Activated naive CD4-positive, alpha-beta T cell treated with anti-CD3 and anti-CD28 coated beads, Interleukin-2, amount 50 U/mL, for 24 hours (primary cell): ENCODE results near the gene CHD5.

Experiments
- H3K27ac Mint-ChIP-seq: one replicate; pipeline ENCODE4 v1.8.0; 2021; ENCODE audit warnings: mild to moderate bottlenecking, mixed read lengths
- H3K27me3 Mint-ChIP-seq: one replicate; pipeline ENCODE4 v1.8.0; 2021; ENCODE audit warnings: mixed read lengths
- H3K36me3 Mint-ChIP-seq: one replicate; pipeline ENCODE4 v1.8.0; 2021; ENCODE audit warnings: mixed read lengths
- H3K4me1 Mint-ChIP-seq: one replicate; pipeline ENCODE4 v1.8.0; 2021; ENCODE audit warnings: mixed read lengths
- H3K4me3 Mint-ChIP-seq: one replicate; pipeline ENCODE4 v1.8.0; 2021; ENCODE audit warnings: mild to moderate bottlenecking, mixed read lengths
- H3K9me3 Mint-ChIP-seq: one replicate; pipeline ENCODE4 v1.8.0; 2021; ENCODE audit warnings: mixed read lengths

Gene CHD5

DNA sequence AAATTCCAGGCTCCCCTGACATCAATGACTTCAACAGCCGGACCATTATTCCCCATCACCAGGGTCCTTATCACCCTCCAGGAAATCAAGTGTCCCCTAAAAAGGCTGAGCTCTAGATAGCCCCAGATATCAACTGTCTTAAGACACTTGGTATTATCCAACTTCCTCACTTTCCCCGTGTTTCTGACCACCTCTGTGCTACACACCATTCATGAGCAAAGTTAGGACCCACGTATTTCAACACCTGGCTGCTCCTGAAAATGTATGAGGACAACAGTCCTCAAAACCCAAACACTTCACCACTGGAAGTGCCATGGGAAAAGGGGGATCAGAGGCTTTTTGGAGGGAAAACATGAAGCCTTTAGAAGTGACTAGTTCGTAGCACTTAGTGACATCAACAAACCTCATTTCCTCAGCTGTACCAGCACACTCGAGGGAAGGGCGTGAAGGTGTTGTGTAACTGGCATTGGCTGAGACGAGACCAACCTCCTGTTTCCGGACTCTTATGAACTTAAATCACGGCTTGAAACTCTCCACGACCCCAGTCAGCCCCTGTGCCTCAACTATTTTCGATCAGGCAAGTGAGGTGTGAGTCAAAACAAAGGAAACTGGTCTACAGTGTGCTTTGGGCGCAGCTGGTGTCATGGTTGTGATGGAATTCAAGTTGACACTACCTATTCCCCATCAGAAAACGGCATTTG lies 4.1 kb upstream of the CHD5 start:
- Mint-ChIP-seq H3K4me1 (peaks cover 28% of the 10 kb centered on the region), H3K9me3 (no peaks in the 10 kb centered on the region), H3K27me3 (peaks cover 8% of the 10 kb centered on the region), H3K36me3 (peaks cover 7% of the 10 kb centered on the region), H3K4me3 (no peak overlapping the region), H3K27ac (no peak overlapping the region)

- Mint-ChIP-seq H3K9me3 (no peaks in the 10 kb centered on the region), H3K4me3 (no peak overlapping the region), H3K27ac (no peak overlapping the region), H3K27me3 (peaks cover 11% of the 10 kb centered on the region), H3K36me3 (peaks cover 3% of the 10 kb centered on the region), H3K4me1 (peaks cover 27% of the 10 kb centered on the region)
Observed at GRCh38 chr1:6183520-6183989, 3.4 kb upstream of the CHD5 start.

GRCh38 chr1:6181347-6181770 lies 1.2 kb upstream of the CHD5 start:
- peak overlapping the region; percentile 71 for H3K4me3 Mint-ChIP-seq
- no peaks in the 10 kb centered on the region for H3K9me3 Mint-ChIP-seq
- peaks cover 28% of the 10 kb centered on the region for H3K4me1 Mint-ChIP-seq
- H3K27me3 Mint-ChIP-seq, result peaks cover 26% of the 10 kb centered on the region
- H3K27ac Mint-ChIP-seq, result no peak overlapping the region
- H3K36me3 Mint-ChIP-seq, result no peaks in the 10 kb centered on the region

- Mint-ChIP-seq H3K9me3 (no peaks in the 10 kb centered on the region), H3K4me1 (peaks cover 25% of the 10 kb centered on the region), H3K4me3 (peak overlapping the region; percentile 71), H3K36me3 (no peaks in the 10 kb centered on the region), H3K27ac (no peak overlapping the region), H3K27me3 (peaks cover 26% of the 10 kb centered on the region)
Observed at GRCh38 chr1:6180707-6181311, 688 bp upstream of the CHD5 start.

GRCh38 chr1:6179564-6180175 lies 451 bp downstream of the CHD5 start:
- Mint-ChIP-seq H3K27ac (no peak overlapping the region), H3K9me3 (no peaks in the 10 kb centered on the region), H3K4me3 (no peak overlapping the region), H3K36me3 (no peaks in the 10 kb centered on the region), H3K4me1 (peaks cover 22% of the 10 kb centered on the region), H3K27me3 (peaks cover 26% of the 10 kb centered on the region)

DNA sequence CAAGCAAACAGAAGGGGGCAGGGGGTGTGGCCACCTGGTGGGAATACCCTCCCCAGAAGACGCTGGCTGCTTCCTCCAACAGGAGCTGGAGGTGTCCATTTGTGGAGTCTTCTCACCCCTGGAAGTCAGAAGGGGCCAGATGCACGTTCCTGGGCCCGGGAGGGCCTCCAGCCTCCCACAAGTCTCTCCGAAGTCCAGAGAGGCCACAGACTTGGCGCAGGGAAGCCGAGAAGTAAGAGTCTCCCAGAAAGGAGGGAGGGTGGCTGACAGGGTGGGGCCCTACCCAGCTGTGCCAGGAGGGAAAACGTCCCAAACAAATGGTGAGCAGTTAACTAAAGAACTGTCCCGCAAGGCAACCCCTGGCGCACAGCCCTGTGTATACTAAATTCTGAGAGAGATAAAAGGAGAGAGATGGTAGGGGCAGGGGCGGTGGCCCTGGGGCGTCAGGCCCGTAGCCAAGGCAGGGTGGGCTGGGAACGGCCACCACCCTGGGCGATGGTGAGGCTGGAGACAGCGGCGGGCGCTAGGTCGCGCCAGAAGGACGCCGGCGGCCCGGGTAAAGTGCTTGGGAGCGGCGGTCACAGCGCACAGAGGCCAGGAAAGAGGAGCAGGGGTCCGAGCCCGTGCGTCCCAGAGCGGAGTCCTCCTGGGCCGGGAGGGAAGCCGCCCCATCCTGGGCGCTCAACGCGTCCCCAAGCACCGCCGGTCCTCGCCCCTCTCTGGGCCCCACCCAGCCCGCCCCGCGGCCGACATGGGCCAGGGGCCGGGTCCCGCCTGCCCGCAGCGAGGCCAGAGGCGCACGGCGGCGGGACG lies 1.2 kb downstream of the CHD5 start:
- H3K4me3 Mint-ChIP-seq, result peak overlapping the region; percentile 70
- peaks cover 26% of the 10 kb centered on the region for H3K27me3 Mint-ChIP-seq
- no peaks in the 10 kb centered on the region for H3K36me3 Mint-ChIP-seq

GRCh38 chr1:6177681-6178380 lies 2.3 kb downstream of the CHD5 start:
- peaks cover 22% of the 10 kb centered on the region for H3K4me1 Mint-ChIP-seq
- H3K4me3 Mint-ChIP-seq, result no peak overlapping the region
- peaks cover 26% of the 10 kb centered on the region for H3K27me3 Mint-ChIP-seq
- H3K36me3 Mint-ChIP-seq, result no peaks in the 10 kb centered on the region
- H3K27ac Mint-ChIP-seq, result no peak overlapping the region
- H3K9me3 Mint-ChIP-seq, result no peaks in the 10 kb centered on the region

More for the DNA sequence above, 1.2 kb downstream of the CHD5 start:
- Mint-ChIP-seq H3K4me1 (peaks cover 22% of the 10 kb centered on the region), H3K27ac (no peak overlapping the region), H3K9me3 (no peaks in the 10 kb centered on the region)

DNA sequence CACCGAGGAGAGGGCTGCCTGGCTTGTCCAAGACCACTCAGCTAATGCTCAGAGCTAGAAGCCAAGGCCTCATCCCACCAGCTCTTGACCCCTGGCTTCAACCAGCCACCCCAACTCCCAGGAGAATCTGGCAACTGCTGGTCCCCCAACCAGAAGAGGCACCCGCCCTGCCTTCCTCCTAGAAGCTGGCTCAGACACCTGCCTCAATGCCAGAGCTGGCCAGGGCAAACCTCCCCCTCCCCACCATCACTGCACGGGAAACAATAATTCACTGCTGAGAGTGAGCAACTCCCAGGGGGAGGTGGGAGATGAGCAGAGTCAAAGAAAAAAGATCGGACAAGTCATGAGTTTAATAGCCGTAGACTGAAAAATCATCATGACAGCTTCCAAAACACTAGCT lies 3.3 kb downstream of the CHD5 start:
- Mint-ChIP-seq H3K36me3 (no peaks in the 10 kb centered on the region), H3K27me3 (peaks cover 28% of the 10 kb centered on the region), H3K9me3 (no peaks in the 10 kb centered on the region), H3K4me1 (peaks cover 21% of the 10 kb centered on the region), H3K4me3 (no peak overlapping the region), H3K27ac (no peak overlapping the region)

GRCh38 chr1:6175411-6175828 lies 4.7 kb downstream of the CHD5 start:
- Mint-ChIP-seq H3K36me3 (no peaks in the 10 kb centered on the region), H3K4me3 (no peak overlapping the region), H3K27ac (no peak overlapping the region), H3K4me1 (peaks cover 9% of the 10 kb centered on the region), H3K27me3 (peaks cover 21% of the 10 kb centered on the region), H3K9me3 (no peaks in the 10 kb centered on the region)

DNA sequence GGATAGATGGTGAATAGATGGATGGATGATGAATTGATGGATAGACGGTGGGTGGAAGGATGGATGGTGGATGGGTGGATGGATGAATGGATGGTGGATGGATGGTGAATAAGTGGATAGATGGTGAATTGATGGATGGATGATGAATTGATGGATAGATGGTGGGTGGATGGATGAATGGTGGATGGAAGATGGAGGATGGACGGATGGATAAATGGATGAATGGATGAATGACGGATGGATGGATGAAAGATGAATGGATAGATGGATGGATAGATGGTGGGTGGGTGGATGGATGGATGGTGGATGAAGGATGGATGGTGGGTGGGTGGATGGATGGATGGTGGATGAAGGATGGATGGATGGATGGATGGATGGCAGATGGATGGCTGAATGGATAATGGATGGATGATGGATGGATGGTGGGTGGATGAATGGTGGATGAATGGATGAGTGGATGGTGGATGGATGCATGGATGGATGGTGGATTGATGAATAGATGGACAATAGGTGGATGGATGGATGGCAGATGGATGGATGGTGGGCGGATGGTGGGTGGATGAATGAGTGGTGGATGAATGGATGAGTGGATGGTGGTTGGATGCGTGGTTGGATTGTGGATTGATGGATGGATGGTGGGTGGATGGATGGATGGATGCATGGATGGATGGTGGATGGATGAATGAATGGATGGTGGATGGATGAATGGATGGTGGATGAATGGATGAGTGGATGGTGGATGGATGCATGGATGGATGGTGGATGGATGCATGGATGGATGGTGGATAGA lies 5.3 kb downstream of the CHD5 start:
- H3K4me1 Mint-ChIP-seq, result peaks cover 9% of the 10 kb centered on the region
- H3K4me3 Mint-ChIP-seq, result no peak overlapping the region
- H3K27me3 Mint-ChIP-seq, result peaks cover 22% of the 10 kb centered on the region
- H3K9me3 Mint-ChIP-seq, result no peaks in the 10 kb centered on the region
- H3K27ac Mint-ChIP-seq, result no peak overlapping the region
- H3K36me3 Mint-ChIP-seq, result no peaks in the 10 kb centered on the region

DNA sequence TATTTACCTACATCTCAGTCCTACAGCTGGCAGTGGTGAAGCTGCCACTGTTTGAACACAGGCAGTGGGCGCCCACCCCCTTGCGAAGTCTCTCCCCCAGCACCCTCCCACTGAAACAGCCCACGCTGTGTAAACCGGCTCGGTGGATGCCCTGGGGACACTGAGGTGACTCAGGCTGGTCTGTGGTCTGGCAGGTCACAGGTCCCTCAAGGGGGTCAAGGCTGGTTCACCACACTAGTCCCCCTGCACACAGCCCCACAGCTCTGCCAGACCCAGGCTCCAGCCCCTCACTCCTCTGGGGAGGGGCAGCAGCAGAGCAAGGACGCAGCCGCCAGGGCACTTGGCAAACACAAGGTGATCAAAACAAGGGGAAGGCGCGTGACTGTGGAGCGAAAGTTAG lies 7.6 kb downstream of the CHD5 start:
- Mint-ChIP-seq H3K4me1 (peaks cover 3% of the 10 kb centered on the region), H3K9me3 (no peaks in the 10 kb centered on the region), H3K27me3 (peaks cover 19% of the 10 kb centered on the region), H3K36me3 (no peaks in the 10 kb centered on the region), H3K4me3 (no peak overlapping the region), H3K27ac (no peak overlapping the region)

DNA sequence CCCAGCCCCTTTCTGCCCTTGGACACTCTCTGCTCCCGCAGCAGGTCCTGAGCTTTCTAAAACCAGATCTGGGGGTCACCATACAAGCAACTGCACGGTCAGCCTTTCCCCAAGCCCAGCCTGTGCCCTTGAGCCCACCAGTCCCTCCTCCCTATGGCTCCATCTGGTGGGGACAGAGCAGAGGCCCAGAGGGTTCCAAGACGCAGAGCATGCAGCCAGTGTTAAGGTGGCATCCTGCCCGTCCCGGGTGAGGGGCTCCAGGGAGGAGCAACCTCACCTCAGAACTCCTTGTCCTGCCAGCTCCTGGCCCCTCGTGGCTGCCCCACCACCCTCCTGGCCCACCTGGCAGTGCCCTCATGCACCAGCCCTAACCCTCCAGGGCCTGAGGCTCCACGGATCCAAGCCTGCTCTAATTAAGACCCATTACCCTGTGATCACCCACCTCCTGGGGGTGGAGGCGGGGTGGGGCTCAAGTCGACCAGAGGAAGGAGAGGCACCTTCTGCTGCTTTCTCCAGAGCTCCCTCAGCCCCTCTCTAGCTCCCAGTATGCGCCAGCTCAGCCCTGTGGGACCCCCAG lies 8.5 kb downstream of the CHD5 start:
- Mint-ChIP-seq H3K36me3 (no peaks in the 10 kb centered on the region), H3K9me3 (no peaks in the 10 kb centered on the region), H3K4me1 (no peaks in the 10 kb centered on the region)

DNA sequence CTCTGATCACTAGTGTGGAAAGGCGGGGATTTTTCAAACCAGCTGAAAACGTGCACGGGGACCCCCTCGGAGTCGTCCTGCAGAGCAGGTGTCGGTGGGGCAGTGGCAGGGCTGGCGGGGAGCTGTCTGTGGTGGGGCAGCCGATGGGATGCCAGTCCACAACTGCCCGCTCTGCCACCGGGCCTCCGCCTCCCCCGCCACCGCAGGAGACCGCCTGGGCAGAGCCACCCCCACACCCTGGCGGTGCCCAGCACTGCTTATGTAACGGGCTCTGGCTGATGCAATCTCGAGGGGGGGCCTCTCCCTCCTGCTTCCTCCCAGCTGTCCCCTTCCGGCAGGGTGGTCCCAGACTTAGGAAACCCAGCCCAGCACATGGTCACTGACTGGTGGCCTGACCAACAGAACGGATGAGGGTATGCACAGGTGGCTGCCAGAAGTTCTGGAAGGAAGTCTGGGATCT lies 9.3 kb downstream of the CHD5 start:
- Mint-ChIP-seq H3K27ac (no peak overlapping the region), H3K4me1 (no peaks in the 10 kb centered on the region), H3K4me3 (no peak overlapping the region), H3K27me3 (peaks cover 9% of the 10 kb centered on the region), H3K36me3 (no peaks in the 10 kb centered on the region), H3K9me3 (no peaks in the 10 kb centered on the region)

More for the DNA sequence above, 8.5 kb downstream of the CHD5 start:
- peaks cover 11% of the 10 kb centered on the region for H3K27me3 Mint-ChIP-seq
- H3K4me3 Mint-ChIP-seq, result no peak overlapping the region
- H3K27ac Mint-ChIP-seq, result no peak overlapping the region

DNA sequence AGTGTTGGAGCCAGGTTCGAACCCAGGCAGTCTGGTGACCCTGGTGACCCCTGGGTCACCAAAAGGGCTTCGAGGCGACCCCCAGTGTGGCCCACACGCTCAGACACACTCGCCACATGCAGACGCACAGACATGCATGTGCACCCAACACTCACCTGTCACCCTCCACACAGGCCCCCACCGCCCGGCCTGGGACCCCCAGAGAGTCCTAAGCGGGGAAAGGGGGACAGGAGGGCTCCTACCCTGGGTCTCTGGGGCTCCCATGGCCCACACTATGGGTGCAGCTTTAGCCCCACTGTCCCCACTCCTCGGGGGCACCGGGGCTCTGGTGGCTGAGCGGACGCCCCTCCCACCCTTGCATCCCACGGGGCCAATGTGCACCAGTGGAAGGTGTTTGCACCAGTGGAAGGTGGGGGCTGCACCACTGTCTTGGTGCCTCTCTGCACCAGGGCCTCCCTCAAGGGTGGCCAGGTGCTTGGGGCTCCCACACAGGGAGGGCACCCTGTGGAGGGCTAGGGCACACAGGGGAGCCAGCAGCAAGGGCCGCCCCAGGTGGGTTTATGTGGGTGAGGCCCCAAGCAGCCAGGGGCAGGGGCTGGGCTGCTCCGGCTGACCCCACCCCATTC lies 9.9 kb downstream of the CHD5 start:
- H3K4me3 Mint-ChIP-seq, result no peak overlapping the region
- H3K4me1 Mint-ChIP-seq, result no peaks in the 10 kb centered on the region
- H3K27ac Mint-ChIP-seq, result no peak overlapping the region
- peaks cover 9% of the 10 kb centered on the region for H3K27me3 Mint-ChIP-seq
- H3K9me3 Mint-ChIP-seq, result no peaks in the 10 kb centered on the region
- H3K36me3 Mint-ChIP-seq, result no peaks in the 10 kb centered on the region
